HepG2 (cell line): ENCODE results near the gene SCGB1D4. TPM values are rescaled to one million over a fixed set of nuclear protein-coding genes. Genes with fewer than 3 reads are reported as not detected.
A peak's percentile ranks its signal among the peaks of the same experiment; 100 is the strongest.

Source experiments
- BORCS8-MEF2B ChIP-seq: sonication (generic); formaldehyde crosslinking; IDR thresholded peaks from 2 replicates; pipeline ENCODE4 v1.8.0; 2022; ENCODE audit warnings: mild to moderate bottlenecking, missing genetic modification reagents
- ERF ChIP-seq: IDR thresholded peaks from 2 replicates; pipeline ENCODE4 v1.6.1; 2018; ENCODE audit warnings: missing biosample characterization, missing genetic modification reagents
- HNRNPL ChIP-seq: fragments of 200-400 bp; formaldehyde crosslinking; IDR thresholded peaks from 2 replicates; pipeline ENCODE4 v1.6.1; 2017; ENCODE audit warnings: mild to moderate bottlenecking, low read depth, low read length
- KLF16 ChIP-seq, 2 experiments: sonication (generic) in 1 of 2; formaldehyde crosslinking in 1 of 2; IDR thresholded peaks; 2 replicates each; pipeline versions ENCODE4 v1.6.1 to v1.8.0; 2016 to 2023; ENCODE audit warnings: missing genetic modification reagents in 2 of 2, missing compliant biosample characterization in 1 of 2
- KMT2A ChIP-seq: sonication (generic); formaldehyde crosslinking; IDR thresholded peaks from 2 replicates; pipeline ENCODE4 v1.4.0; 2020; ENCODE audit warnings: missing genetic modification reagents
- NBN ChIP-seq: fragments of 450-650 bp; conservative IDR thresholded peaks from 2 replicates; pipeline ENCODE4 v1.6.1; 2017
- NR2C2 ChIP-seq: sonication (generic); formaldehyde crosslinking; IDR thresholded peaks from 2 replicates; pipeline ENCODE4 v1.4.0; 2020; ENCODE audit warnings: missing genetic modification reagents, mild to moderate bottlenecking, moderate library complexity, borderline replicate concordance
- PLRG1 ChIP-seq: fragments of 450-650 bp; conservative IDR thresholded peaks from 2 replicates; pipeline ENCODE4 v1.6.1; 2016
- RAD51 ChIP-seq: fragments of 450-650 bp; IDR thresholded peaks from 2 replicates; pipeline ENCODE4 v1.6.1; 2016; ENCODE audit warnings: borderline replicate concordance
- RNF2 ChIP-seq: fragments of 450-650 bp; conservative IDR thresholded peaks from 2 replicates; pipeline ENCODE4 v1.6.1; 2016; ENCODE audit warnings: low read depth
- SALL1 ChIP-seq: sonication (generic); formaldehyde crosslinking; IDR thresholded peaks from 2 replicates; pipeline ENCODE4 v1.8.0; 2022; ENCODE audit warnings: mild to moderate bottlenecking, missing genetic modification reagents
- STAG1 ChIP-seq: sonication (generic); formaldehyde crosslinking; IDR thresholded peaks from 2 replicates; pipeline ENCODE4 v1.4.0; 2020; ENCODE audit warnings: missing genetic modification reagents
- TGIF2 ChIP-seq: IDR thresholded peaks from 2 replicates; pipeline ENCODE4 v1.6.1; 2016; ENCODE audit warnings: control low read depth, missing compliant biosample characterization
- XBP1 ChIP-seq: sonication (generic); formaldehyde crosslinking; IDR thresholded peaks from 2 replicates; pipeline ENCODE4 v1.5.0; 2020; ENCODE audit warnings: missing genetic modification reagents
- ZFP82 ChIP-seq: sonication (generic); formaldehyde crosslinking; IDR thresholded peaks from 2 replicates; pipeline ENCODE4 v1.5.1; 2020; ENCODE audit warnings: mild to moderate bottlenecking, missing genetic modification reagents, borderline replicate concordance
- ZFX ChIP-seq: sonication (generic); formaldehyde crosslinking; IDR thresholded peaks from 2 replicates; pipeline ENCODE4 v1.4.0; 2020; ENCODE audit warnings: mild to moderate bottlenecking, low read depth, missing genetic modification reagents, moderate library complexity
- ZNF253 ChIP-seq: sonication (generic); formaldehyde crosslinking; IDR thresholded peaks from 2 replicates; pipeline ENCODE4 v1.8.0; 2022; ENCODE audit warnings: mild to moderate bottlenecking, missing genetic modification reagents, borderline replicate concordance
- ZNF619 ChIP-seq: sonication (generic); formaldehyde crosslinking; IDR thresholded peaks from 2 replicates; pipeline ENCODE4 v1.4.0; 2020; ENCODE audit warnings: mild to moderate bottlenecking, missing genetic modification reagents
- ZNF644 ChIP-seq: IDR thresholded peaks from 2 replicates; pipeline ENCODE4 v1.6.1; 2016; ENCODE audit warnings: low read depth
- ZNF768 ChIP-seq: sonication (generic); formaldehyde crosslinking; IDR thresholded peaks from 2 replicates; pipeline ENCODE4 v1.4.0; 2020; ENCODE audit warnings: missing genetic modification reagents
- polyA plus RNA-seq, 8 experiments: library from polyadenylated mRNA; depleted of rRNA in 3 of 8; stranded (reverse) in 7 of 8; unstranded in 1 of 8; fragments of >200 nt; fragmentation: Illumina TruSeq in 4 of 8; extraction: Trizol in 4 of 8; gene quantifications; 2 replicates each; pipeline versions ENCODE4 v1.2.1 to v1.2.3, GENCODE V29; 2011 to 2016; ENCODE audit warnings: low read depth in 4 of 8, missing spikeins in 1 of 8, mixed read lengths in 1 of 8; ENCODE audit not compliant: insufficient read depth in 1 of 8
- total RNA-seq, 5 experiments: library from RNA; depleted of rRNA; stranded (reverse); fragments of >200 nt; fragmentation: Illumina TruSeq; extraction: Trizol; gene quantifications; 2 replicates each; pipeline ENCODE4 v1.2.3, GENCODE V29; 2016; ENCODE audit warnings: low read depth in 1 of 5
- TF ChIP-seq, protein P1 (sequence below): sonication (generic); formaldehyde crosslinking; IDR thresholded peaks from 2 replicates; pipeline ENCODE4 v1.4.0; 2020; ENCODE audit warnings: missing genetic modification reagents, low read depth, mild to moderate bottlenecking, borderline replicate concordance
- TF ChIP-seq, protein P2 (sequence below): sonication (generic); formaldehyde crosslinking; conservative IDR thresholded peaks from 2 replicates; pipeline ENCODE4 v1.8.1; 2023; ENCODE audit warnings: missing genetic modification reagents
- TF ChIP-seq, protein P3 (sequence below): IDR thresholded peaks from 2 replicates; pipeline ENCODE4 v1.6.1; 2018; ENCODE audit warnings: missing genetic modification reagents, mild to moderate bottlenecking, missing compliant biosample characterization
- TF ChIP-seq, protein P4 (sequence below): sonication (generic); formaldehyde crosslinking; IDR thresholded peaks from 2 replicates; pipeline ENCODE4 v1.8.0; 2022; ENCODE audit warnings: mild to moderate bottlenecking, missing genetic modification reagents, moderate library complexity
- TF ChIP-seq, protein P5 (sequence below): sonication (generic); formaldehyde crosslinking; IDR thresholded peaks from 2 replicates; pipeline ENCODE4 v1.4.0; 2020; ENCODE audit warnings: missing genetic modification reagents

SCGB1D4 gene
- total and polyA plus RNA-seq, 2 of the 13 experiments (the other 11 are each of a cell fraction or from before 2014, with no cell fraction given): not detected

DNA sequence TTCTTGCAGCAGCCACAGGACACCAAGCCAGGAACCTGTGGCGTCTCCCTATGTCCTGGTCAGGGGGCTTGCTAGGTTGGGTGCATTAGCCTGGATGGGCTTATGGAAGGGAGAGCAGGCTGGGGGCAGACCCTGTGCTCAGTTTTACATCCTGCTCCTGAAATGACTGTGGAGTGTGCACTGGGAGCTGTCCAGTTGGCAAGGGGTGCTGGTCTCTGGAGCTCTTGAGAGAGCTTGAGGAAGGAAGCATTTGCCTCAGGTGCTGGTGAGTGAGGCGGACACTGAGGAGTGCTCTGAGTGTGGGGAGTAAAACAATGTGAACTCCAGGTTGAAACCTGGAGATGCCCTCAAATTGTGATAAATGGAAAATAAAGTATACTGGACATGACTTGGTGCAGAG lies 3.4 kb downstream of the SCGB1D4 start (continued):
- TF ChIP-seq, protein P1, sequence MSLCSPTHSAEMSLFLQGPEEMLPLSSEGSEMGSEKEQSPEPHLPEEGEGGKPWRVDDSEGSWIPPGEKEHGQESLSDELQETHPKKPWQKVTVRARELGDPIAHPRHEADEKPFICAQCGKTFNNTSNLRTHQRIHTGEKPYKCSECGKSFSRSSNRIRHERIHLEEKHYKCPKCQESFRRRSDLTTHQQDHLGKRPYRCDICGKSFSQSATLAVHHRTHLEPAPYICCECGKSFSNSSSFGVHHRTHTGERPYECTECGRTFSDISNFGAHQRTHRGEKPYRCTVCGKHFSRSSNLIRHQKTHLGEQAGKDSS (CRISPR knock-in tag): no peak
- TF ChIP-seq, protein P2, sequence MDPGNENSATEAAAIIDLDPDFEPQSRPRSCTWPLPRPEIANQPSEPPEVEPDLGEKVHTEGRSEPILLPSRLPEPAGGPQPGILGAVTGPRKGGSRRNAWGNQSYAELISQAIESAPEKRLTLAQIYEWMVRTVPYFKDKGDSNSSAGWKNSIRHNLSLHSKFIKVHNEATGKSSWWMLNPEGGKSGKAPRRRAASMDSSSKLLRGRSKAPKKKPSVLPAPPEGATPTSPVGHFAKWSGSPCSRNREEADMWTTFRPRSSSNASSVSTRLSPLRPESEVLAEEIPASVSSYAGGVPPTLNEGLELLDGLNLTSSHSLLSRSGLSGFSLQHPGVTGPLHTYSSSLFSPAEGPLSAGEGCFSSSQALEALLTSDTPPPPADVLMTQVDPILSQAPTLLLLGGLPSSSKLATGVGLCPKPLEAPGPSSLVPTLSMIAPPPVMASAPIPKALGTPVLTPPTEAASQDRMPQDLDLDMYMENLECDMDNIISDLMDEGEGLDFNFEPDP (CRISPR knock-in tag): no peak
- peak; percentile 58; the same call in 1 of the 2 replicates for TF ChIP-seq BORCS8-MEF2B (CRISPR knock-in tag)
- peak; percentile 44; the same call in 1 of the 2 replicates for TF ChIP-seq ERF (CRISPR knock-in tag)
- TF ChIP-seq, protein P3, sequence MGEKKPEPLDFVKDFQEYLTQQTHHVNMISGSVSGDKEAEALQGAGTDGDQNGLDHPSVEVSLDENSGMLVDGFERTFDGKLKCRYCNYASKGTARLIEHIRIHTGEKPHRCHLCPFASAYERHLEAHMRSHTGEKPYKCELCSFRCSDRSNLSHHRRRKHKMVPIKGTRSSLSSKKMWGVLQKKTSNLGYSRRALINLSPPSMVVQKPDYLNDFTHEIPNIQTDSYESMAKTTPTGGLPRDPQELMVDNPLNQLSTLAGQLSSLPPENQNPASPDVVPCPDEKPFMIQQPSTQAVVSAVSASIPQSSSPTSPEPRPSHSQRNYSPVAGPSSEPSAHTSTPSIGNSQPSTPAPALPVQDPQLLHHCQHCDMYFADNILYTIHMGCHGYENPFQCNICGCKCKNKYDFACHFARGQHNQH (CRISPR knock-in tag): no peak
- TF ChIP-seq TGIF2 (CRISPR knock-in tag): peak; percentile 32; the same call in 1 of the 2 replicates
- TF ChIP-seq ZNF644 (CRISPR knock-in tag): no peak
- TF ChIP-seq KLF16 (CRISPR knock-in tag; IDR thresholded peaks at IDR 0.05): peak in 1 of 2 experiments; percentile 54; a peak in 1 of 4 replicates
- TF ChIP-seq, protein P4, sequence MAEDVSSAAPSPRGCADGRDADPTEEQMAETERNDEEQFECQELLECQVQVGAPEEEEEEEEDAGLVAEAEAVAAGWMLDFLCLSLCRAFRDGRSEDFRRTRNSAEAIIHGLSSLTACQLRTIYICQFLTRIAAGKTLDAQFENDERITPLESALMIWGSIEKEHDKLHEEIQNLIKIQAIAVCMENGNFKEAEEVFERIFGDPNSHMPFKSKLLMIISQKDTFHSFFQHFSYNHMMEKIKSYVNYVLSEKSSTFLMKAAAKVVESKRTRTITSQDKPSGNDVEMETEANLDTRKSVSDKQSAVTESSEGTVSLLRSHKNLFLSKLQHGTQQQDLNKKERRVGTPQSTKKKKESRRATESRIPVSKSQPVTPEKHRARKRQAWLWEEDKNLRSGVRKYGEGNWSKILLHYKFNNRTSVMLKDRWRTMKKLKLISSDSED (CRISPR knock-in tag): no peak
- peak; percentile 54 for TF ChIP-seq SALL1 (CRISPR knock-in tag)
- TF ChIP-seq XBP1 (CRISPR knock-in tag): 0 out of 2 replicates have a peak, but pooled peaks have one; percentile 42
- TF ChIP-seq ZNF619 (CRISPR knock-in tag): no peak
- TF ChIP-seq STAG1 (CRISPR knock-in tag): no peak
- no peak for TF ChIP-seq ZFP82 (CRISPR knock-in tag)
- TF ChIP-seq ZFX (CRISPR knock-in tag): no peak
- no peak for TF ChIP-seq RAD51
- TF ChIP-seq ZNF253: no peak
- TF ChIP-seq KMT2A: no peak
- TF ChIP-seq, protein P5, sequence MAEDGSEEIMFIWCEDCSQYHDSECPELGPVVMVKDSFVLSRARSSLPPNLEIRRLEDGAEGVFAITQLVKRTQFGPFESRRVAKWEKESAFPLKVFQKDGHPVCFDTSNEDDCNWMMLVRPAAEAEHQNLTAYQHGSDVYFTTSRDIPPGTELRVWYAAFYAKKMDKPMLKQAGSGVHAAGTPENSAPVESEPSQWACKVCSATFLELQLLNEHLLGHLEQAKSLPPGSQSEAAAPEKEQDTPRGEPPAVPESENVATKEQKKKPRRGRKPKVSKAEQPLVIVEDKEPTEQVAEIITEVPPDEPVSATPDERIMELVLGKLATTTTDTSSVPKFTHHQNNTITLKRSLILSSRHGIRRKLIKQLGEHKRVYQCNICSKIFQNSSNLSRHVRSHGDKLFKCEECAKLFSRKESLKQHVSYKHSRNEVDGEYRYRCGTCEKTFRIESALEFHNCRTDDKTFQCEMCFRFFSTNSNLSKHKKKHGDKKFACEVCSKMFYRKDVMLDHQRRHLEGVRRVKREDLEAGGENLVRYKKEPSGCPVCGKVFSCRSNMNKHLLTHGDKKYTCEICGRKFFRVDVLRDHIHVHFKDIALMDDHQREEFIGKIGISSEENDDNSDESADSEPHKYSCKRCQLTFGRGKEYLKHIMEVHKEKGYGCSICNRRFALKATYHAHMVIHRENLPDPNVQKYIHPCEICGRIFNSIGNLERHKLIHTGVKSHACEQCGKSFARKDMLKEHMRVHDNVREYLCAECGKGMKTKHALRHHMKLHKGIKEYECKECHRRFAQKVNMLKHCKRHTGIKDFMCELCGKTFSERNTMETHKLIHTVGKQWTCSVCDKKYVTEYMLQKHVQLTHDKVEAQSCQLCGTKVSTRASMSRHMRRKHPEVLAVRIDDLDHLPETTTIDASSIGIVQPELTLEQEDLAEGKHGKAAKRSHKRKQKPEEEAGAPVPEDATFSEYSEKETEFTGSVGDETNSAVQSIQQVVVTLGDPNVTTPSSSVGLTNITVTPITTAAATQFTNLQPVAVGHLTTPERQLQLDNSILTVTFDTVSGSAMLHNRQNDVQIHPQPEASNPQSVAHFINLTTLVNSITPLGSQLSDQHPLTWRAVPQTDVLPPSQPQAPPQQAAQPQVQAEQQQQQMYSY (CRISPR knock-in tag): 0 out of 2 replicates have a peak, but pooled peaks have one; percentile 18
- TF ChIP-seq PLRG1: no peak
- no peak for TF ChIP-seq NR2C2 (CRISPR knock-in tag)
- no peak for TF ChIP-seq NBN
- TF ChIP-seq HNRNPL: no peak
- no peak for TF ChIP-seq ZNF768 (CRISPR knock-in tag)
- TF ChIP-seq RNF2: no peak
